ENCODE measurements around the gene MED12L. TPM values are rescaled to one million over a fixed set of nuclear protein-coding genes. Genes with fewer than 3 reads are reported as not detected.

Gene MED12L
- total RNA-seq, 2 experiments from 2014 or later = 12.6 to 32.7 TPM

DNA sequence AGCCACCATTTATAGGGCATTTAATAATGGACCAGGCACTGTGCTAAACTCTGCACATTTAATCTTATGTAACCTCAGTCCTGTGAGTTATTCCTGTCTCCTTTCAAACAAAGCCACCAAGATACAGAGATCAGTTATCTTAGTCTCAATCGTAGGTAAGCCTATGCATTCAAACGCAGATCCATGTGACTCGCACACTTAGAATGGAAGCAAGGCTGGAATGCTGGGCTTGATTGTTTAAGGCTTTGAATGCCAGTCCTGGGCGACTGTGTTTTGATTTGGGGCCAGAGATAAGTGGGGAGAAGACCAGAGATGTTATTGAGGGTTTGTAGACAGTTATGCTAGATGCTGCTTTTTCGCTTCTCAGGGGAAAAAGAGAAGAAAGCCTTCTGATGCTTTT lies 22.2 kb downstream of the MED12L start:
- Histone ChIP-seq H4K20me1 (ENCODE audit: insufficient read depth, low read length) (peaks cover 5% of the 10 kb centered on the region; the same call in 1 of the 2 replicates), H3K4me1 (ENCODE audit: insufficient read depth, low read length, poor library complexity, severe bottlenecking) (peaks cover 6% of the 10 kb centered on the region), H3K27ac (ENCODE audit: low read depth, low read length, poor library complexity, severe bottlenecking) (no peak overlapping the region), H3K9me3 (ENCODE audit: low read length) (no peaks in the 10 kb centered on the region), H3K4me2 (ENCODE audit: low read length) (no peak overlapping the region), H3K36me3 (ENCODE audit: insufficient read depth, low read length) (no peaks in the 10 kb centered on the region; the same call in 1 of the 2 replicates), H3K9me2 (ENCODE audit: insufficient read depth, low read length) (no peaks in the 10 kb centered on the region), H3K79me2 (ENCODE audit: insufficient read depth, low read depth, low read length) (no peaks in the 10 kb centered on the region), H3K4me3 (ENCODE audit: low read depth, low read length, poor library complexity, severe bottlenecking) (no peak overlapping the region), H2AFZ (ENCODE audit: low read length) (no peak overlapping the region)
- no peak for DNase-seq (ENCODE audit: low spot score)
- BruUV-seq (replicated peaks) = no TSS peak
- ChIA-PET POLR2A (interaction anchor here (0.7 kb wide), 1 partner anchor 1982 kb away, joined by 5 read pairs; no protein-coding TSS in a partner anchor), CTCF (ENCODE audit: unreplicated experiment) (no interaction called here)
- intact Hi-C loops (cut with micrococcal nuclease; ENCODE audit: unreplicated experiment) = no loop called here
- TF ChIP-seq, protein P1, sequence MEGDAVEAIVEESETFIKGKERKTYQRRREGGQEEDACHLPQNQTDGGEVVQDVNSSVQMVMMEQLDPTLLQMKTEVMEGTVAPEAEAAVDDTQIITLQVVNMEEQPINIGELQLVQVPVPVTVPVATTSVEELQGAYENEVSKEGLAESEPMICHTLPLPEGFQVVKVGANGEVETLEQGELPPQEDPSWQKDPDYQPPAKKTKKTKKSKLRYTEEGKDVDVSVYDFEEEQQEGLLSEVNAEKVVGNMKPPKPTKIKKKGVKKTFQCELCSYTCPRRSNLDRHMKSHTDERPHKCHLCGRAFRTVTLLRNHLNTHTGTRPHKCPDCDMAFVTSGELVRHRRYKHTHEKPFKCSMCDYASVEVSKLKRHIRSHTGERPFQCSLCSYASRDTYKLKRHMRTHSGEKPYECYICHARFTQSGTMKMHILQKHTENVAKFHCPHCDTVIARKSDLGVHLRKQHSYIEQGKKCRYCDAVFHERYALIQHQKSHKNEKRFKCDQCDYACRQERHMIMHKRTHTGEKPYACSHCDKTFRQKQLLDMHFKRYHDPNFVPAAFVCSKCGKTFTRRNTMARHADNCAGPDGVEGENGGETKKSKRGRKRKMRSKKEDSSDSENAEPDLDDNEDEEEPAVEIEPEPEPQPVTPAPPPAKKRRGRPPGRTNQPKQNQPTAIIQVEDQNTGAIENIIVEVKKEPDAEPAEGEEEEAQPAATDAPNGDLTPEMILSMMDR (conservative IDR thresholded peaks at IDR 0.05; ENCODE audit: low read length) = no peak
- no peak for TF ChIP-seq EZH2phosphoT487 (IDR thresholded peaks at IDR 0.05; ENCODE audit: borderline replicate concordance, low read depth, low read length)

DNA sequence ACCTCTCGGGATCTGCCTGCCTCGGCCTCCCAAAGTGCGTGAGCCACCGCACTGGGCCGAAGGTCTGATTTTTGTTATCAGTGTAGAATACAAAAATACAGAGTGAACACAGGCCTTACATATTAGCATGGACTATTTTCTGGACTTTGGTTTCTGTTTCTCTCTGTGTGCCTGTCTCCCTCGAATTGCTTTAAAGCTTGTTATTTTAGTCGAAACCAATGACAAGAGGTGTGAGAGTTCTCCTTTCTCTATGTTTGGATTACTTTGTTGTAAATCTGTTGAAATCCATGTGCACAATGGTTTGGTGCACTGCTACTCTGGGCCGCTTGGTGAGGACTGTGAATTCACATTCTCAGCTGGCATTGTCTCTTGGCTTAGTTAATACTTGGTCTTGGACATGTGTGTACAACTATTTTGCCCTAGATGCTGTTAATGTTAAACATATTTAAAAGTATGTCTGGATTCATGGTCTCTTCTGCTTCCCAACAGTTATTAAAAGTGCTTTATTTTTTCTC lies 23.9 kb downstream of the MED12L start:
- H3K4me2 ChIP-seq (ENCODE audit: low read length) = no peak overlapping the region
- POLR2A ChIA-PET = interaction anchor here (0.7 to 2.0 kb wide), 3 partner anchors 10 to 18 kb away, joined by 3 to 5 read pairs (median 3); no protein-coding TSS in a partner anchor
- CTCF ChIA-PET (ENCODE audit: unreplicated experiment) = no interaction called here

DNA sequence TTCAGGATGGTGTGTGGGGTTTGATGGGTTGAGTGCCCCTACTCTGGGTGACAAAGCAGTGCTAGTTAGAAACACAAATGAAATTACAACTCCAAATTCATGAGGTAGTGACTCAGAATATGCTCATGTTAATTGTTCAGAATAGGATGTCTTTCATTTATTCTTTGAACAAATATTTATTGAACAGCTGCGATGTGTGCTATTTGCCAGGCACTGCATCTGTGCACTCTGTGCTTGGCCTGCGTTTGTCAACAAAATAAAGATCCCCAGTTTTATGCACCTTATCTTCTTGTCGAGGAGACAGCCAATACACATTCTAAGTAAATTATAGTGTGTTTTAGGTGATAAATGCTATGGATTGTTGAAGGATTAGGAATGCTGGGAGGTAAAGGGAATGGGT lies 27.3 kb downstream of the MED12L start:
- Histone ChIP-seq H3K27ac (ENCODE audit: low read depth, low read length, poor library complexity, severe bottlenecking) (no peak overlapping the region), H3K9me2 (ENCODE audit: insufficient read depth, low read length) (no peaks in the 10 kb centered on the region), H3K36me3 (ENCODE audit: insufficient read depth, low read length) (no peaks in the 10 kb centered on the region), H3K9me3 (ENCODE audit: low read length) (no peaks in the 10 kb centered on the region), H2AFZ (ENCODE audit: low read length) (no peak overlapping the region), H4K20me1 (ENCODE audit: insufficient read depth, low read length) (peaks cover 5% of the 10 kb centered on the region; the same call in 1 of the 2 replicates), H3K4me1 (ENCODE audit: insufficient read depth, low read length, poor library complexity, severe bottlenecking) (no peaks in the 10 kb centered on the region), H3K4me2 (ENCODE audit: low read length) (no peak overlapping the region), H3K79me2 (ENCODE audit: insufficient read depth, low read depth, low read length) (no peaks in the 10 kb centered on the region; the same call in 1 of the 2 replicates), H3K4me3 (ENCODE audit: low read depth, low read length, poor library complexity, severe bottlenecking) (no peak overlapping the region)
- POLR2A ChIA-PET = no interaction called here
- DNase-seq (ENCODE audit: low spot score) = no peak
- CTCF ChIA-PET (ENCODE audit: unreplicated experiment) = no interaction called here
- TF ChIP-seq EZH2phosphoT487 (IDR thresholded peaks at IDR 0.05; ENCODE audit: borderline replicate concordance, low read depth, low read length) = no peak
- TF ChIP-seq, protein P1 (conservative IDR thresholded peaks at IDR 0.05; ENCODE audit: low read length) = no peak
- intact Hi-C loops (cut with micrococcal nuclease; ENCODE audit: unreplicated experiment) = no loop called here
- no TSS peak for BruUV-seq (replicated peaks)

More for the DNA sequence above, 23.9 kb downstream of the MED12L start:
- Histone ChIP-seq H3K9me2 (ENCODE audit: insufficient read depth, low read length) (no peaks in the 10 kb centered on the region), H3K9me3 (ENCODE audit: low read length) (no peaks in the 10 kb centered on the region), H3K79me2 (ENCODE audit: insufficient read depth, low read depth, low read length) (no peaks in the 10 kb centered on the region), H2AFZ (ENCODE audit: low read length) (no peak overlapping the region), H3K4me1 (ENCODE audit: insufficient read depth, low read length, poor library complexity, severe bottlenecking) (no peaks in the 10 kb centered on the region), H3K27ac (ENCODE audit: low read depth, low read length, poor library complexity, severe bottlenecking) (no peak overlapping the region), H3K36me3 (ENCODE audit: insufficient read depth, low read length) (no peaks in the 10 kb centered on the region; the same call in 1 of the 2 replicates), H3K4me3 (ENCODE audit: low read depth, low read length, poor library complexity, severe bottlenecking) (no peak overlapping the region), H4K20me1 (ENCODE audit: insufficient read depth, low read length) (peaks cover 5% of the 10 kb centered on the region)
- no peak for DNase-seq (ENCODE audit: low spot score)
- BruUV-seq (replicated peaks) = no TSS peak
- intact Hi-C loops (cut with micrococcal nuclease; ENCODE audit: unreplicated experiment) = no loop called here
- no peak for TF ChIP-seq EZH2phosphoT487 (IDR thresholded peaks at IDR 0.05; ENCODE audit: borderline replicate concordance, low read depth, low read length)
- TF ChIP-seq, protein P1 (conservative IDR thresholded peaks at IDR 0.05; ENCODE audit: low read length) = no peak

Data from OCI-LY7 (cell line).